ENCODE results near the gene PHYHIPL. TPM values are rescaled to one million over a fixed set of nuclear protein-coding genes. Genes with fewer than 3 reads are reported as not detected.

The PHYHIPL gene
- total and polyA plus RNA-seq, 2 of the 4 experiments (the other 2 are of a cell fraction) = not detected

GRCh38 chr10:59206204-59206720 lies 29.8 kb downstream of the PHYHIPL start:
- Histone ChIP-seq H3K9me1 (ENCODE audit: insufficient read depth, low read length) (no peaks in the 10 kb centered on the region), H3K18ac (ENCODE audit: low read depth, low read length) (no peak overlapping the region), H3K14ac (replicated peaks; ENCODE audit: low read depth, low read length) (no peak overlapping the region), H3K9me3 (ENCODE audit: control insufficient read depth, insufficient read depth, low read length) (no peaks in the 10 kb centered on the region), H3K4ac (ENCODE audit: low read depth, low read length) (no peak overlapping the region), H4K91ac (ENCODE audit: insufficient read depth, low read depth, low read length) (no peak overlapping the region), H3K9ac (ENCODE audit: low read depth, low read length) (no peak overlapping the region), H4K8ac (ENCODE audit: low read depth in 2 of 2, low read length in 2 of 2) (no peak overlapping the region), H4K20me1 (ENCODE audit: insufficient read depth, low read length) (no peaks in the 10 kb centered on the region), H2BK120ac (ENCODE audit: low read depth, low read length) (no peak overlapping the region), H2BK20ac (ENCODE audit: low read depth, low read length) (no peak overlapping the region), H3K23ac (ENCODE audit: low read depth, low read length) (no peak overlapping the region), H2AFZ (replicated peaks; ENCODE audit: low read length, poor library complexity) (no peak overlapping the region), H3K56ac (ENCODE audit: extremely low read depth, insufficient read depth, low read length) (no peak overlapping the region), H2AK9ac (replicated peaks; ENCODE audit: low read depth, low read length, poor library complexity) (no peak overlapping the region), H2AK5ac (ENCODE audit: low read depth, low read length) (no peak overlapping the region), H3K79me1 (ENCODE audit: low read depth in 1 of 2, low read length in 2 of 2) (no peaks in the 10 kb centered on the region), H2BK15ac (ENCODE audit: low read depth, low read length) (no peak overlapping the region), H3K4me2 (ENCODE audit: low read depth, low read length) (no peak overlapping the region), H3K27me3 (ENCODE audit: control insufficient read depth, insufficient read depth, low read length) (no peaks in the 10 kb centered on the region), H3K4me3 (ENCODE audit: insufficient read depth, low read depth, low read length) (no peak overlapping the region), H3K4me1 (ENCODE audit: control insufficient read depth, insufficient read depth, low read length) (no peaks in the 10 kb centered on the region), H3K36me3 (ENCODE audit: control insufficient read depth, insufficient read depth, low read length) (no peaks in the 10 kb centered on the region), H4K5ac (ENCODE audit: low read depth, low read length) (no peak overlapping the region), H2BK5ac (ENCODE audit: low read depth, low read length, poor library complexity, severe bottlenecking) (no peak overlapping the region), H3K27ac (ENCODE audit: insufficient read depth, low read length) (no peak overlapping the region)
- ChIA-PET POLR2A (ENCODE audit: unreplicated experiment) (no interaction called here), CTCF (no interaction called here)
- intact Hi-C loops (cut with micrococcal nuclease) (no loop called here), dilution Hi-C loops (cut with HindIII; ENCODE audit: low sequenced_read_pairs, unreplicated experiment) (no loop called here), in situ Hi-C loops (cut with MboI; ENCODE audit: low sequenced_read_pairs) (loop anchor here (25.0 kb wide), 2 partner anchors 669 to 794 kb away; no protein-coding TSS in a partner anchor)
- ATAC-seq (ENCODE audit: low read depth) (no peak), DNase-seq (no peak)
- 17% methylated on average over 1 of the region's 5 CpGs; no CpG with 5 or more reads in 1 of the 2 experiments for WGBS, 2 experiments (ENCODE audit: extremely low coverage in 2 of 2, insufficient read length in 1 of 2)
- no peak for TF ChIP-seq SMC3 (IDR thresholded peaks at IDR 0.05; ENCODE audit: low read depth, low read length)
- no peak for TF ChIP-seq NFE2L2 (IDR thresholded peaks at IDR 0.05; ENCODE audit: low read depth, low read length)
- no peak for TF ChIP-seq RFX5 (IDR thresholded peaks at IDR 0.05; ENCODE audit: low read depth, low read length)
- no peak for TF ChIP-seq MAZ (IDR thresholded peaks at IDR 0.05; ENCODE audit: borderline replicate concordance, low read depth, low read length)
- no peak for TF ChIP-seq CTCF (conservative IDR thresholded peaks at IDR 0.05; ENCODE audit: low read depth, low read length)
- no peak for TF ChIP-seq POLR2A (IDR thresholded peaks at IDR 0.05; ENCODE audit: low read depth, low read length)
- TF ChIP-seq MAFK (IDR thresholded peaks at IDR 0.05; ENCODE audit: low read depth, low read length) = no peak
- no peak for TF ChIP-seq RCOR1 (IDR thresholded peaks at IDR 0.05; ENCODE audit: insufficient replicate concordance, low read length)
- TF ChIP-seq CEBPB (IDR thresholded peaks at IDR 0.05; ENCODE audit: low read depth, low read length) = no peak
- TF ChIP-seq BHLHE40 (IDR thresholded peaks at IDR 0.05; ENCODE audit: low read depth, low read length) = no peak
- no peak for TF ChIP-seq MXI1 (IDR thresholded peaks at IDR 0.05; ENCODE audit: borderline replicate concordance, low read depth, low read length)
- TF ChIP-seq FOS (IDR thresholded peaks at IDR 0.05; ENCODE audit: low read depth, low read length) = no peak
- TF ChIP-seq, protein P1, sequence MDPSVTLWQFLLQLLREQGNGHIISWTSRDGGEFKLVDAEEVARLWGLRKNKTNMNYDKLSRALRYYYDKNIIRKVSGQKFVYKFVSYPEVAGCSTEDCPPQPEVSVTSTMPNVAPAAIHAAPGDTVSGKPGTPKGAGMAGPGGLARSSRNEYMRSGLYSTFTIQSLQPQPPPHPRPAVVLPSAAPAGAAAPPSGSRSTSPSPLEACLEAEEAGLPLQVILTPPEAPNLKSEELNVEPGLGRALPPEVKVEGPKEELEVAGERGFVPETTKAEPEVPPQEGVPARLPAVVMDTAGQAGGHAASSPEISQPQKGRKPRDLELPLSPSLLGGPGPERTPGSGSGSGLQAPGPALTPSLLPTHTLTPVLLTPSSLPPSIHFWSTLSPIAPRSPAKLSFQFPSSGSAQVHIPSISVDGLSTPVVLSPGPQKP (IDR thresholded peaks at IDR 0.05; ENCODE audit: borderline replicate concordance, low read depth, low read length) = no peak
- TF ChIP-seq USF2 (IDR thresholded peaks at IDR 0.05; ENCODE audit: low read depth, low read length) = no peak
- no peak for TF ChIP-seq RAD21 (IDR thresholded peaks at IDR 0.05; ENCODE audit: low read length)
- BruUV-seq (replicated peaks) = no TSS peak
